SIG-M5 treated with dmso at 0.1 percent for 504 hours (cell line): Measurements from ENCODE around the gene PDGFB.
A peak's percentile ranks its signal among the peaks of the same experiment; 100 is the strongest.

ENCODE experiments used
- DNase-seq: peaks from one replicate; lab custom pipeline; 2025; ENCODE audit not compliant: unreplicated experiment; lab: John Stamatoyannopoulos, UW

PDGFB gene

GRCh38 chr22:39240831-39241793 is 3.7 kb downstream of the PDGFB start:
- no peak for DNase-seq

GRCh38 chr22:39239561-39240423 is 5.0 kb downstream of the PDGFB start:
- no peak for DNase-seq

- no peak for DNase-seq
Observed at GRCh38 chr22:39238966-39239505, 5.7 kb downstream of the PDGFB start.

- no peak for DNase-seq
Observed at GRCh38 chr22:39238561-39238960, 6.2 kb downstream of the PDGFB start.

DNA sequence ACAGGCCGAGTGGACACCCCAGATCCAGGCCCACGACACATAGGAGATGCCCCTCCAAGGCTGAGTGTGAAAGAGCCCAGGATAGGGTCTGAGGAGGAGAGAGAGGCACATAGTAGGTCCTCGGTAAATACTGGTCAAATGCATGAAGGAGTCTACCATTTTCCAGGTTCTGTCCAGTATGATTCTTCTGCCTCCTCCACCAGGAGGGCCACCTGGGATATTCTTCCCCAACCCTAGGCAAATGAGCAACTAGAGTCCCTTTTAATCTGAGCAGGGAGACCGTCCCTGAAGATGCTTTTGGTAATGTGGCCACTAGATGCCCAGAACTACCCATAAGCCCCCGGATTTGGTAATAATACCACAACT is 6.7 kb downstream of the PDGFB start:
- DNase-seq = no peak

DNA sequence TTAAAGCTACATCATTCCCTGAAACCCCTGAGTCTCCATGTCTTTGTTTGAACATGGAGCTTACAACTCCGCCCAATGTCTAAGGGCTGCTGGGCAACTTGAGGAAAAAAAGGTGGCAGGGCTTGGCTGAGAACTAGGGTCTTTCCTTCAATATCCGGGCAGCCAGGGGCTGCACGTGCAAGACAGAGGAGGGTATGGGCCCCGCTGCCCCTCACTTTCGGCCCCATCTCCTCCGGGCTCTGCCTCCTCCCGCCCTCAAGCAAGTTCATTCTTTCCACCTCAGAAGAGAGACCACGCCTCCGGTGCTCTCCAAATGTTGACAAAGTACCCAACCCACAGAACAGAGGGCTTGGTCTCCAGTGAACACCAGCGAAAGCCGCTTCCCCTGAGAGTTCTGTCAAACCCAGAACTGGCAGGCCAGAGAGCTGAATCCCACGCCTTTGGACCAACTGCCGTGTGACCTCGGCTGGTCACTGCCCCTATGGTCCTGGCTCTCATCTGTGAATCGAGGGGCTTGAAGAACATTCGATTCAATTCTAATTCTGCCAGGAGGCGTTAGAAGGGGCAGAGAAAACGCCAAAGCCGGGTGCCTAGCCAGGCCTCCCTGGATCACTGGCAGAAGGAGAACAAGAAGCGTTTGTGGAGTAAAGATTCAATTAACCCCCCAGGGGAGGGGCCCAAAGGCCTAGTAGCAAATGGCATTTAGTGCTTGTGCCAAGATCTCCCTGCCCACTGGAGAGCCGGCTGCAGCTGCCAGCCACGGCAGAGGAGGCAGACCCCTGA is 7.3 kb downstream of the PDGFB start:
- DNase-seq = no peak

DNA sequence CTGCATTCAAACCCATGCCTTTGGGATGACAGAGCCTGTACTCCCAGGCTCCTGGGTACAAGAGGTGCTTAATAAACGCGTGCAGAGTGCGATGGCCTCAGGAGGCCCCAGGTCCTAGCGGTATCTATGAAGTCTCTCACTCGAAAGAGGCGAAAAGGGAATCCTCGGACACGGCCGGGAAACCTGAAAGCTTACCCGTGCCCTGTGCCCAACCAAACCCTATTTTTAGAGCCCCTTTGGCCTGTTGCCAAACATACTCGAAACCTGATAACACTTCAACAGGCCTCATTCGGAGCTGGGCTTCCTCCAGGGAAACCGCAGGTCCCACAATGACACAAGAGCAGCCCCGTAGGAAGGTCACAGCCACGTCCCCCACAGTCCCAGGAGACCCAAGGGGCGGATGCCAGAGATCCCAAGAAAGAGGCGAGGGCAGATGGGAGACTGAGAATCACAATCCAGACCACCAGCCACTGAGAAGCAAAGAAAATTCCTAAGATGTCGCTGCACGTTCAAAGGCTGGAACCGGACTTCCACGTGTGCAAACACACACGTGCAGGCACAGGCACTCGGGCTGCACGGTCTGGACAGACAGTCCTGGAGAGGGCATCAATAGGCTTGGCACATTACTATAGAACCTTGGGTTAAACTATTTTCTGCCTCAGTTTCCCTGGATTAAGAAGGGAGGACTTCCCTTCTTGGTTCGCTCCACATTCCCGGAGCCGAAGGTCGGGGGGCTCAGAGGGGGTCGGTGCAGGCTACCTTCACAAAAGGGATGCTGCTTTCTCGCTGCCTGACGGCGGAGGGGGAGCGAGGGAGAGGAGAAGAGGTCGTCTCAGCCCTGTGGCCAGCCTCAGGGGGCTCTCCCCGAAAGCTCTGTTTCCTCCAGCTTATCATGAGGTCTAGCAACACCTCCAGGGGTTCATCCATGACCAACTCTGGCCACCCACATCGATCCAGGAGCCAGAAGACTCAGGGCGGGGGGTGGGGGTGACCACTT is 8.2 kb downstream of the PDGFB start:
- peak; percentile 61 for DNase-seq

DNA sequence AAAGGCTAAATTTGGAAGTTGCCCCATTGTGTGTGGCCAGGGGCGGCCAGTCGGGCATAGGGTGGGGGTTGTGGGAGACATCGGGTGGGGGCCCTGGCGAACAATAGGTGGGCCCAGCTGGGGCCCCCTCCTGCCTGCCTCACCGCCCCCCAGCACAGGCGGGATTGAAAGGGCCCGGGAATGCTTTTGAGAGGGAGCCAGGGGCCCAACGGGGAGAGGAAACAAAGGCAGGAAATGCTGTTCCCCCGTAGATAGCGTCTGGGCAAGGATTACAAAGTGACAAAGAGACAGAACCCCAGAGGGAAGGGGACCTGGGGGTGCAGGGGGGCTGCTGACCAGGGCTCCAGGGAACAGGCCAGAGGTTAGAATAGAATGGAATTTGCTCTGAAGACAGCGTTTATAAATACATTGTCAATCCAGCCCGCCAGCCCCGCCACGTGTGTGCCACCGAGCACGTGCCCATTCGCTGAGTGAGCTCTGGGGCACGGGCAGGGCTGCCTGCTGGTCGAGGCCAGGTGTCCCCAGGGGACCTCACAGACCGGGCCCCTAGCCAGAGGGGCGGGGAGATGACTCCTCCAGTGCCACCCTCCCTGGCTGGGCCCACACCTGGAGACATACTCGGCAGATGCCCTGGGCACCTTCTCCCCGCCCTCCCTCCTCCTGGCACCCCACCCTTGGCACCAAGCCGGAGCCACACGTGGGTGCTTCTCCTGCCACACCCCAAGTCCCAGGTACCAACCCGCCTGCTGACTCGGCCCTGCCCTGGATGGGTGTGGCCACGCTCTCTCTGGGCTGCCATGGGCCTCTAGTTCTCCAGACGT is 9.7 kb downstream of the PDGFB start:
- DNase-seq = no peak

DNA sequence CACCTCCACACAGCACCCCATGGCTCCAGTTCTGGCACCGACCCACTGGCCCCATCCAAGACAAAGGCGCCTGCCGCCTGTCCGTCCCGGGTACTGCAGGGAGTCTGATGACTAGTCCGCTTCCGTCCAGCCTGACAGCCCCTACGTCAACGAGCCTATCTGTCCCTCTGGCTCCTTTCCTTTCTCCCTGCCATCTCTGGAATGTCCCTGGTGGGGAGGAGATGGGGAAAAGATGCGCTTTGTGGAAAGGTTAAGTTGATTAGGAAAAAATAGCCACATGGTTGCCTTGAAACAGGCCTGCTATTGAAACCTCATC is 10.4 kb downstream of the PDGFB start:
- no peak for DNase-seq

GRCh38 chr22:39233710-39234471 is 10.9 kb downstream of the PDGFB start:
- DNase-seq = no peak

DNA sequence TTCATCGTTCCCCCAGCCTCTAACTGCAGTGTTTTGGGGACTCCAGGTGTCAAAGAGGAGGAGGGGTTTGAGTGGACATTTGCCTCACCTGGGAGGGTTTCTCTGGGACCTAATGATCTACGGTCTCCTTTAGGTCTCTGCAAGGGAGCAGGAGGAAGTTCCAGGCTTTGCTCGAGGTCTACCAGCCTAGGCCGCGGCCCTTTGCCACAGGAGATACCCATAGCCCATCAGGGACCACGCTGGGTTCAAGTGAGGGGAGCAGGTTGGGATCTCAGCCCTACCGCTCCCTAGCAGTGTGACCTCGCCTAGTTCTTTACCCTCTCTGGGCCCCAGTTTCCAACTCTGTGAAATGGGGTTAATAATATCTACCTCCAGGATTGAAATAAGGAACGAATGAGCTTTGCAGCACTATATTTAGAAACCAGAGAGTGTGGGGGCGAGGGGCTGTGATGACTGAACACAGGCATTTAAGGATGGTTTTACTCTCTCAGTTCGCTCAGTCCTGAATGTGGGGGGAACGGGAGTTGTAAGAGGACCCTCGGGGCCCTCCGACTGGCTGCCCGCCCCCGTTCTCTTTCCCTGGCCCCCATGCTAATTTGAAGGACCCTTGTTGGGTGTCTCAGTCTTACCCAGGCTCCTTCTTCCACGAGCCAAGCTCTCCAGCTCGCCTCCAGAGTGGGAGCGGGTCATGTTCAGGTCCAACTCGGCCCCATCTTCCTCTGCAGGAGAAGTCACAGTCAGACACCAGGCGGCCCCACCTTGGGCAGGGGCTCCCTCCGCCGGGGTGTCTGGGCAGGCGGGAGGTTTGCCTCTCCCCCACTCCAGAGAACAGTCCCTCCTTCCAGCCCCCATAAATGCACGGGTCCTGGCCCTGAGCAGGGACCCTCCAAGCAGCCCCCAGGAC is 11.7 kb downstream of the PDGFB start:
- no peak for DNase-seq

DNA sequence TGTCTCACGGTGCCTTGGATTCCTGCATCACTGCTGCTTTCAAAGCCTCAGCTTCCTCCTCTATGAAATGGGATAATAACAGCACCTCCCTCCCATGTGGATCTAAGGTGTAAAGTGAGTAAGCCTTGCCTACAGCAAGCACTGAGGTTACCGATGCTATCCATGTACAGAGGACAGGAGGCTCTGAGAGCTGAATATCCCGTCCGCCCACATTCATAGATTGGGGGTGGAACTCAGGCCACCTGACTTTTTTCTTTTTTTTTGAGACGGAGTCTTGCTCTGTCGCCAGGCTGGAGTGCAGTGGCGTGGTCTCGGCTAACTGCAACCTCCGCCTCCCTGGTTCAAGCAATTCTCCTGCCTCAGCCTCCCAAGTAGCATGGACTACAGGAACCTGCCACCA is 12.5 kb downstream of the PDGFB start:
- DNase-seq = no peak

GRCh38 chr22:39231197-39231950 is 13.4 kb downstream of the PDGFB start:
- DNase-seq = no peak

- no peak for DNase-seq
Observed at GRCh38 chr22:39230261-39231196, 14.3 kb downstream of the PDGFB start.

- DNase-seq = no peak
Observed at GRCh38 chr22:39229688-39230260, 15.0 kb downstream of the PDGFB start.
